IMR-90 (cell line): ENCODE measurements around the gene TMC7.

Experiments
- POLR2A ChIP-seq: IDR thresholded peaks from 2 replicates; pipeline ENCODE4 v1.6.1; 2012; ENCODE audit warnings: mild to moderate bottlenecking, low read depth, low read length
- TF ChIP-seq, protein P1 (sequence below): conservative IDR thresholded peaks from 2 replicates; pipeline ENCODE4 v1.5.1; 2012; ENCODE audit warnings: mild to moderate bottlenecking, low read depth, low read length, improper control_type of control experiment

GRCh38 chr16:19075511-19075910, 91.8 kb downstream of the TMC7 start:
- TF ChIP-seq, protein P1, sequence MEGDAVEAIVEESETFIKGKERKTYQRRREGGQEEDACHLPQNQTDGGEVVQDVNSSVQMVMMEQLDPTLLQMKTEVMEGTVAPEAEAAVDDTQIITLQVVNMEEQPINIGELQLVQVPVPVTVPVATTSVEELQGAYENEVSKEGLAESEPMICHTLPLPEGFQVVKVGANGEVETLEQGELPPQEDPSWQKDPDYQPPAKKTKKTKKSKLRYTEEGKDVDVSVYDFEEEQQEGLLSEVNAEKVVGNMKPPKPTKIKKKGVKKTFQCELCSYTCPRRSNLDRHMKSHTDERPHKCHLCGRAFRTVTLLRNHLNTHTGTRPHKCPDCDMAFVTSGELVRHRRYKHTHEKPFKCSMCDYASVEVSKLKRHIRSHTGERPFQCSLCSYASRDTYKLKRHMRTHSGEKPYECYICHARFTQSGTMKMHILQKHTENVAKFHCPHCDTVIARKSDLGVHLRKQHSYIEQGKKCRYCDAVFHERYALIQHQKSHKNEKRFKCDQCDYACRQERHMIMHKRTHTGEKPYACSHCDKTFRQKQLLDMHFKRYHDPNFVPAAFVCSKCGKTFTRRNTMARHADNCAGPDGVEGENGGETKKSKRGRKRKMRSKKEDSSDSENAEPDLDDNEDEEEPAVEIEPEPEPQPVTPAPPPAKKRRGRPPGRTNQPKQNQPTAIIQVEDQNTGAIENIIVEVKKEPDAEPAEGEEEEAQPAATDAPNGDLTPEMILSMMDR = no peak
- no peak for TF ChIP-seq POLR2A
